GM23248 (cell line): ENCODE measurements around the gene MICAL2.

Experiments
- EZH2 ChIP-seq: fragments of 200-600 bp; sonication (generic); IDR thresholded peaks from 2 replicates; pipeline ENCODE4 v1.6.1; 2018; ENCODE audit warnings: antibody characterized with exemption, mild to moderate bottlenecking; ENCODE audit not compliant: insufficient read depth, poor library complexity, severe bottlenecking
- EZH2phosphoT487 ChIP-seq: fragments of 200-600 bp; sonication (generic); IDR thresholded peaks from 2 replicates; pipeline ENCODE4 v1.6.1; 2018; ENCODE audit warnings: antibody characterized with exemption, moderate library complexity, mild to moderate bottlenecking, low read depth; ENCODE audit not compliant: insufficient read depth

- no peak for TF ChIP-seq EZH2phosphoT487
- TF ChIP-seq EZH2, result no peak
These were observed 78.3 kb downstream of the MICAL2 start for GRCh38 chr11:12188548-12189317.
